ENCODE results near the gene RABL6. TPM values are rescaled to one million over a fixed set of nuclear protein-coding genes. Genes with fewer than 3 reads are reported as not detected.
"Not testable (repeated sequence)": the region's sequence is repeated elsewhere in the genome, so short reads cannot be mapped to it uniquely, and the experiment has no call there.

Gene RABL6
- total RNA-seq, 1 donor from 2014 or later: 68.2 TPM

DNA sequence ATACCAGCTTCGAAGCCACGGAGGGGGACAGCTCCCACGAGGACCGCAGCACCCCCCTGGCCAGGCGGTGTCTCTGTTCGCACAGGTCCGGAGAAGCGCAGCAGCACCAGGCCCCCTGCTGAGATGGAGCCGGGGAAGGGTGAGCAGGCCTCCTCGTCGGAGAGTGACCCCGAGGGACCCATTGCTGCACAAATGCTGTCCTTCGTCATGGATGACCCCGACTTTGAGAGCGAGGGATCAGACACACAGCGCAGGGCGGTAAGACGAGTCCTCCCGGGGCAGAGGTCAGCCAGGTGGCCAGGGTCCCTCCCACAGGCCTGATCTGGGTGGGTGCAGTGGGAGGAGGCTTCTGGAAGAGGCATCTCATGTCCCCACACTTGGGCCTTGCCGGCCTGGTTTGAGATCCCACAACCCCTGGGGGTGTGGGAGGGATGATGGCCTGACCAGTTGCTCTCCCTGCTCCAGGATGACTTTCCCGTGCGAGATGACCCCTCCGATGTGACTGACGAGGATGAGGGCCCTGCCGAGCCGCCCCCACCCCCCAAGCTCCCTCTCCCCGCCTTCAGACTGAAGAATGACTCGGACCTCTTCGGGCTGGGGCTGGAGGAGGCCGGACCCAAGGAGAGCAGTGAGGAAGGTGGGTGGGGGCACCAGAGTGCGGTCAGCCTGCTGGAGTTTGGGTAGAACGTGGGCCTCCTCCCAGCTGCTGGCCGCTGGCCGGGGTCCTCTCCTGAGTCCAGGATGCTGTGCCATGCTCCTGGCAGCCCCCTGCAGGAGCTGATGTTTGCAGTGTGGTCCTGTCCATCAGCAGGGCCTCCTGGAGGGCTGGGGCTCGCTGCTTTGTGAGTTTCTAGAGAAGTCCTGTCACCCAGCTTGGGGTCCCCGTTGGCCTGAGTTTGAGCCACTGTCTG lies 31.7 kb downstream of the RABL6 start:
- DNase-seq: no peak
- H3K27ac ChIP-seq: no peak overlapping the region
- H3K4me3 ChIP-seq: no peak overlapping the region
- intact Hi-C loops (cut with DNase I): no loop called here
- peaks cover 14% of the 10 kb centered on the region for H3K27me3 ChIP-seq
- no peak for ATAC-seq
- TF ChIP-seq, protein P1, sequence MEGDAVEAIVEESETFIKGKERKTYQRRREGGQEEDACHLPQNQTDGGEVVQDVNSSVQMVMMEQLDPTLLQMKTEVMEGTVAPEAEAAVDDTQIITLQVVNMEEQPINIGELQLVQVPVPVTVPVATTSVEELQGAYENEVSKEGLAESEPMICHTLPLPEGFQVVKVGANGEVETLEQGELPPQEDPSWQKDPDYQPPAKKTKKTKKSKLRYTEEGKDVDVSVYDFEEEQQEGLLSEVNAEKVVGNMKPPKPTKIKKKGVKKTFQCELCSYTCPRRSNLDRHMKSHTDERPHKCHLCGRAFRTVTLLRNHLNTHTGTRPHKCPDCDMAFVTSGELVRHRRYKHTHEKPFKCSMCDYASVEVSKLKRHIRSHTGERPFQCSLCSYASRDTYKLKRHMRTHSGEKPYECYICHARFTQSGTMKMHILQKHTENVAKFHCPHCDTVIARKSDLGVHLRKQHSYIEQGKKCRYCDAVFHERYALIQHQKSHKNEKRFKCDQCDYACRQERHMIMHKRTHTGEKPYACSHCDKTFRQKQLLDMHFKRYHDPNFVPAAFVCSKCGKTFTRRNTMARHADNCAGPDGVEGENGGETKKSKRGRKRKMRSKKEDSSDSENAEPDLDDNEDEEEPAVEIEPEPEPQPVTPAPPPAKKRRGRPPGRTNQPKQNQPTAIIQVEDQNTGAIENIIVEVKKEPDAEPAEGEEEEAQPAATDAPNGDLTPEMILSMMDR (IDR thresholded peaks at IDR 0.05): no peak
- peaks cover 28% of the 10 kb centered on the region for H3K4me1 ChIP-seq
- H3K36me3 ChIP-seq: peaks cover 21% of the 10 kb centered on the region
- no peaks in the 10 kb centered on the region for H3K9me3 ChIP-seq

DNA sequence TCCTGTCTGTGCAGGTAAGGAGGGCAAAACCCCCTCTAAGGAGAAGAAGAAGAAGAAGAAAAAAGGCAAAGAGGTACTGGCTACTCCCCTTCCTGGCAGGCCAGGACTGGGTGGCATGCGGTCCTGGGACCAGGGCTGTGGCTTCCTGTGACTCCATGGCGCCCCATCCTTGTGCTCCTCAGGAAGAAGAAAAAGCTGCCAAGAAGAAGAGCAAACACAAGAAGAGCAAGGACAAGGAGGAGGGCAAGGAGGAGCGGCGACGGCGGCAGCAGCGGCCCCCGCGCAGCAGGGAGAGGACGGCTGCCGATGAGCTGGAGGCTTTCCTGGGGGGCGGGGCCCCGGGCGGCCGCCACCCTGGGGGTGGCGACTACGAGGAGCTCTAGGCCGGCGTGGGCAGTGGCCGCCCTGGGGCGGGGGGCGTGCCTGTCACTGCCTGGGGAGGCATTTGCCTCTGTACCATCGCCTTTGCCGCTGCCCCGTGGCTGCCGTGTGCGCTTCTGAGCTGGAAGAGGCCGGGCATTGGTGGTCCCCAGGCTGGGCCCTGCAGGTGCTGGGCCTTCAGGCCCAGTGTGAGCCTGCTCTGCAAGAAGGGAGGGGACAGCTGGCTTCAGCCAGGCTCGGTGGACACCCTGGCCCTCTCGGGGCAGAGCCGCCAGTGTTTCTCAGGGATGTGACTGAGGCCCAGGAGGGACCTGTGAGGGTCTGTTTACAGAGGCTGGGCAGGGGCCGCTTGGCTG lies 32.6 kb downstream of the RABL6 start:
- no peak for ATAC-seq

DNA sequence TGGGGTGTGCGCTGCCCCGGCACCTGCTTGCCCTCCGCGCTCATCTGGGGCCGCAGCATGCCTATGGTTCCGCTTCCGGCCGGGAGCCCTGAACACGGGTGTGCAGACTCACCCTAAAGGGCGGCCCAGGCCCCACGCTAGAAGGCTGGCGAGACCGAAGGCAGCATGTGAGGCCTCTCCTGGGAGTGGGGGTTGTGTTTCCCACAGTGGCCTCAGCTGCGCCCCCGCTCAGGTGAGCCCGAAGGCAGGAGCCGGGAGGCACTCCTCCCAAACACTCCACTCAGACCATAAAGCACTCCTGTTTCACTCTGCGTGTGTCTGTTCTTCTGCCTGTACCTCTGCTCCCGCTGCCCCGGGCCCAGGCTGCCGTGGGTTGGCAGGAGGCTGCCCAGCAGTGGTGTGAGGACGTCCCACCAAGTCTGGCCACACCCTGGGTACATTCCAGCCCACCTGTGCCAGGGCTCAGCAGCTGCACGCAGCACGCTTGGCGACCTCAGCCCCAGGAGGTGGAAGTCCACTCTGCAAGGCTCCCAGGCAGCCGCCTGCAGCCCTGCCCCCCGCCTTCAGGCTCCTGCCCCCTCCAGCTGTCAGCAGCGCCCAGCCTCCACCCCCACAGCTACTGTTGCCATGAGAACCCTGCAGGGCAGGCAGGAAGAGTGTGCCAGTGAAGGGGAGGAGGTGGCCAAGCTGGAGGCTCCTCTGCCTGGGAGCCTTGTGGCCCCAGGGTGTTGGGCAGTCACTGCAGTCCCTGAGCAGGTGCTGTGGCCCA lies 33.3 kb downstream of the RABL6 start:
- intact Hi-C loops (cut with DNase I): no loop called here
- Histone ChIP-seq H3K4me1 (peaks cover 28% of the 10 kb centered on the region), H3K4me3 (no peak overlapping the region), H3K27ac (no peak overlapping the region), H3K27me3 (peaks cover 25% of the 10 kb centered on the region), H3K36me3 (peaks cover 21% of the 10 kb centered on the region), H3K9me3 (no peaks in the 10 kb centered on the region)
- ATAC-seq (peak; percentile 4), DNase-seq (no peak)
- TF ChIP-seq, protein P1 (IDR thresholded peaks at IDR 0.05): no peak

More for the DNA sequence above, 32.6 kb downstream of the RABL6 start:
- no peak overlapping the region for H3K27ac ChIP-seq
- DNase-seq: no peak
- peaks cover 18% of the 10 kb centered on the region for H3K27me3 ChIP-seq
- no peak overlapping the region for H3K4me3 ChIP-seq
- peaks cover 21% of the 10 kb centered on the region for H3K36me3 ChIP-seq
- TF ChIP-seq, protein P1 (IDR thresholded peaks at IDR 0.05): no peak
- no peaks in the 10 kb centered on the region for H3K9me3 ChIP-seq
- intact Hi-C loops (cut with DNase I): no loop called here
- H3K4me1 ChIP-seq: peaks cover 28% of the 10 kb centered on the region

DNA sequence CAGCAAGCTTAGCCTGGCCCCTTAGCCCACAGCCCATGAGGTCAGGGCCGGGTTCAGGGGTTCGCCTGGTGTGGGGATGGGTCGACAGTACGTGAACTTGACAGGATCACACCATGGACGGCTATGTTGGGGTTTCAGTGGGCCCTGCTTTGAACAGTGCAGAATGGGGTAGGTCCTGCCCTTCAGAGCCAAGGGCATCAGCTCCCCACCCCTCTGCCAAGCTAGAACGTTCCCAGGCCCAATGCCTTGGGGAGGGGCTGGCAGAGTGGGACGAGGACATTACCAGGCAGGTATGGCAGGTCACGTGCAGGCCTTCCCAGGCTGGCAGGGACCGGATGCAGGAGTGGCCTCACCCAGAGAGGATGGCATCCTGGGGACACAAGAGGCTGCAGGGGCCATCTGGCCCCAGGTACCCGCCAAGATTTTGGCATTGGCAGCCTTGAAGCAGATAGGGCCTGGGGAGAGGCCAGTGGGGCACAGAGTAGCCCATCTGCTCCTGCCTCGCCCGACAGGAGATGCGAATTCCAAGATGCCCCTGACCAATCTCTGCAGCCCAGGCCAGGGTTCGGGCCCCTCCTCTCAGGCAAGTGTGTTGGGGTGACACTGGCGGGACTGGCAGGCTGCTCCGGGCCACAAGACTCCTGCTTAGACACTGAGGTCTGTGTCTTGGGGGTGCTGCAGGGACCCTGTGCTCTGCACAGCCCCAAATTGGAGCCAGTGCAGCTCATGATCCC lies 34.1 kb downstream of the RABL6 start:
- ATAC-seq: peak; percentile 0
- Histone ChIP-seq H3K4me3 (peak overlapping the region; percentile 50), H3K36me3 (peaks cover 21% of the 10 kb centered on the region), H3K27me3 (peaks cover 31% of the 10 kb centered on the region), H3K4me1 (peaks cover 33% of the 10 kb centered on the region)
- H3K27ac ChIP-seq; DNase-seq; H3K9me3 ChIP-seq; intact Hi-C loops (cut with DNase I): not testable (repeated sequence)

DNA sequence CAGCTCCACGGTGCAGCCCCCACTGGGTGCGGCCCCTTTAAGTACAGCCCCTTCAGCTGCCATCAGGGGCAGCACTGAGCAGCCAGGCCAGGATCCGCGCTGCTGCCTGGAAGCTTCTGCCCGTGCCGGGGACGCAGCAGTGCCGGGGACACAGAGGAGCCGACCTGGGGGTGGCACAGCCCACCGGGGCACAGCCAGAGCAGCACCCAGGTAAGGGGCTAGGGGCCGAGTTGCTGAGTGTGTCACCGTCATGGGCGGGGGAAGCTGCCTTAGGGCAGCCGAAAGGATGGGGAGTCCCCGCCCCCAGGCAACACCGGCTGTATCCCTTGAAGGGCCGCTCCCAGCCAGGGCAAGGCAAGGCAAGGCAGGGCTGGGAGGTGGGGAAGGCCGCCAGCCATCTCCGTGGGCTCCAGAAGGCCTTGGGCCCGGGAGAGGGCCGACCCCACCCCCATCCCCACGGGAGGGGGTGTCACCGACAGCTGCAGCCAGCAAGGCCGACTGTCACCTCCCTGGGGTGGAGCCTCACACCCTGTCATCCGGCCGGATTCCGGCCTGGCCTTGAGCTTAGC lies 34.7 kb downstream of the RABL6 start, which contains the start of gene AJM1:
TSS of gene AJM1 (plus strand) at position 99 of the 569 bp plus-strand sequence. CDS start 1,937 bp downstream, outside the sequence.
- TF ChIP-seq, protein P1 (IDR thresholded peaks at IDR 0.05): peak; percentile 89
- DNase-seq (peak; percentile 86), ATAC-seq (peak; percentile 77)
- Histone ChIP-seq H3K4me3 (peak within 1 kb of the TSS; percentile 50), H3K4me1 (peaks cover 33% of the 10 kb centered on the region), H3K36me3 (peaks cover 21% of the 10 kb centered on the region), H3K27me3 (peaks cover 36% of the 10 kb centered on the region)
- H3K9me3 ChIP-seq; intact Hi-C loops (cut with DNase I); H3K27ac ChIP-seq: not testable (repeated sequence)

DNA sequence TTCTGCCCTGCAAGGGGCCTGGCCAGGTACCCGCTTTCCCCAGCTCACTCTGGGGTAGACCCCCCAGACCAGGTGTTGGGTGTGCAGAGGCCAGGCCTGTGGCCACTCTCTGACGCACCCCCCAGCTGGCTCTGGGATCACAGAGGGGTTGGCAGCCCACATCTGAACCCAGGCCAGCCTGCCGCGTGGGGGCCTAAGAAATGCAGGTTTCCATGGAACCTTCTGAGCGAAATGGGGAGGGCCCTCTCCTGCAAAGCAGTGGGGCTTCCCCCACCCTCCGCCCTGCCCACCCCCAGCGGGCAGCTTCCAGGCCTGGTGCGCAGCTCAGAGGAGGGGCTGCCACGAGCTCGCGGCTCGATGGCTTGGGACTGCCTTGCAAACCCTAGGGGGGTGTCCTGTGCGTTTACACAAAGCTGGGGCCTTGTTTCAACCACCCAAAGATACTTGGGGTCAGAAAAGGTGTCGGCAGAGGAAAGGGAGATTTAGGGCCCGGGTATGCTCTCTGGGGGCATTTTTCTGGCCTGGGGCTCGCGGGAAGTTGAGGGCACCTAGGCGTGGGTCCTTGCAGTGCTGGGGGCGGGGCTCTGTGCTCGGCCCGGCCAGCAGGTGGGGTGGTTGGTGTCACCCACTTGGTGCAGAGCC lies 35.5 kb downstream of the RABL6 start:
- intact Hi-C loops (cut with DNase I); H3K27ac ChIP-seq; H3K4me3 ChIP-seq; H3K9me3 ChIP-seq; ATAC-seq; DNase-seq: not testable (repeated sequence)
- Histone ChIP-seq H3K4me1 (peaks cover 33% of the 10 kb centered on the region), H3K27me3 (peaks cover 36% of the 10 kb centered on the region), H3K36me3 (peaks cover 20% of the 10 kb centered on the region)

All from upper lobe of right lung (tissue), 1 donor.